Thoracic aorta (tissue), 2 donors: ENCODE measurements around the gene HSPA6. TPM values are rescaled to one million over a fixed set of nuclear protein-coding genes. Genes with fewer than 3 reads are reported as not detected.
"Not testable (repeated sequence)": the region's sequence is repeated elsewhere in the genome, so short reads cannot be mapped to it uniquely, and the experiment has no call there.

ENCODE experiments used
- ATAC-seq: fragments of 150-250 bp; one replicate; pipeline ENCODE4 v1.8.0; 2017; ENCODE audit warnings: low read depth; ENCODE audit not compliant: insufficient number of reproducible peaks, low FRiP score
- DNase-seq: peaks from one replicate; pipeline ENCODE4 v3.0.0-alpha.2; 2020; ENCODE audit warnings: low spot score
- H3K27ac ChIP-seq, 2 donors: fragments of 200-600 bp; sonication (generic); 1 replicate in 1 of 2; 2 replicates in 1 of 2; pipeline ENCODE4 v1.5.1; 2016; ENCODE audit warnings: mild to moderate bottlenecking in 2 of 2, moderate library complexity in 2 of 2
- H3K27me3 ChIP-seq: fragments of 200-600 bp; sonication (generic); replicated peaks from 2 replicates; pipeline ENCODE4 v1.6.0; 2016; ENCODE audit warnings: mild to moderate bottlenecking; ENCODE audit not compliant: insufficient read depth
- H3K36me3 ChIP-seq: fragments of 200-600 bp; sonication (generic); one replicate; pipeline ENCODE4 v1.5.1; 2016
- H3K4me1 ChIP-seq, 2 donors: fragments of 200-600 bp; sonication (generic); 1 replicate in 1 of 2; 2 replicates in 1 of 2; pipeline versions ENCODE4 v1.5.1 to v1.6.0; 2016; ENCODE audit warnings: low read depth in 2 of 2, mild to moderate bottlenecking in 1 of 2; ENCODE audit not compliant: control insufficient read depth in 1 of 2
- H3K4me3 ChIP-seq: fragments of 200-600 bp; sonication (generic); 2 replicates; pipeline ENCODE4 v1.5.1; 2016; ENCODE audit warnings: mild to moderate bottlenecking
- H3K9me3 ChIP-seq: fragments of 200-600 bp; sonication (generic); 2 replicates; pipeline ENCODE4 v1.5.1; 2016
- CTCF ChIP-seq: fragments of 200-600 bp; sonication (generic); IDR thresholded peaks from one replicate; pipeline ENCODE4 v1.5.1; 2019; ENCODE audit warnings: antibody characterized with exemption
- total RNA-seq, 2 donors: library from RNA; depleted of rRNA; stranded (reverse); fragments of >200 nt; gene quantifications; one replicate each; pipeline versions ENCODE4 v1.1.0 to v1.2.3, GENCODE V29; 2016

HSPA6 gene
- total RNA-seq, 2 donors from 2014 or later, result 7.7 to 11.9 TPM

DNA sequence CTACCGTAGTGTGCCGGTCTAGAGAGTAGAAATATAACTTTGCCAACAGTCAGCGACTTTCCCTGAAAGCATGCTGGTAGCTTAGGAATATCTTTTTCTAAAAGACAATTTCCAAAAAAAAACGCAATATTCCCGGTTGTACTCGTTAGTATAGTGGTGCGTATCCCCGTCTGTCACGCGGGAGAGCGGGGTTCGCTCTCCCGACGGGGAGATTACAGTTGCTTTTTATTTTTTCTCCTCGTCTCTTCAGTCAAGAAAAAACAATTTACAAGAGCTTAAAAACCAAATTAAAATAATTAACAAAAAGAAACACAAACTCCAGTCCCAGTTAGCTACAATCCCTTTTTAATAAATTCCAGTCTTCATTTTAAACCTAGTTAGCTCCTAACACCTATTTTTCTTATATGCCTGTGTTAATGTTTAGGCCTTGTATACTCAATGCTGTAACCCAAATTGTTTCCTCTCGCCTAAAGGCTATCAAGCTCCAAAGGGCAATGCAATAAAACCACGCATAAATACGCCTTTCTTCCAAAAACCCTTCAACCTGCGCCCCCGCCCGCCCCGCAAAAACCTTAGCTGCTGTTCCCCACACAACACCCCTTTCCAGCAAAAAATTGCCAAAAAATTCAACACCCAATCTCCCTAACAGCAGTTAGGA is 7.8 kb downstream of the HSPA6 start:
- peak overlapping the region; percentile 55 to 88 for H3K27ac ChIP-seq
- H3K27me3 ChIP-seq, result no peaks in the 10 kb centered on the region
- no peak for TF ChIP-seq CTCF
- H3K4me1 ChIP-seq, result peaks cover 11 to 29% of the 10 kb centered on the region in 2 donors
- no peak for DNase-seq
- no peaks in the 10 kb centered on the region for H3K9me3 ChIP-seq
- peak overlapping the region; percentile 80 for H3K4me3 ChIP-seq
- no peaks in the 10 kb centered on the region for H3K36me3 ChIP-seq
- ATAC-seq, result no peak

- not testable (repeated sequence) for H3K9me3 ChIP-seq, H3K27me3 ChIP-seq, H3K36me3 ChIP-seq, DNase-seq
- Histone ChIP-seq H3K4me1 (peaks cover 11 to 29% of the 10 kb centered on the region in 2 donors), H3K4me3 (peak overlapping the region; percentile 63), H3K27ac (peak overlapping the region; percentile 55 to 83)
- peak; percentile 3 for ATAC-seq
These were observed 8.6 kb downstream of the HSPA6 start for GRCh38 chr1:161532644-161533567.

DNA sequence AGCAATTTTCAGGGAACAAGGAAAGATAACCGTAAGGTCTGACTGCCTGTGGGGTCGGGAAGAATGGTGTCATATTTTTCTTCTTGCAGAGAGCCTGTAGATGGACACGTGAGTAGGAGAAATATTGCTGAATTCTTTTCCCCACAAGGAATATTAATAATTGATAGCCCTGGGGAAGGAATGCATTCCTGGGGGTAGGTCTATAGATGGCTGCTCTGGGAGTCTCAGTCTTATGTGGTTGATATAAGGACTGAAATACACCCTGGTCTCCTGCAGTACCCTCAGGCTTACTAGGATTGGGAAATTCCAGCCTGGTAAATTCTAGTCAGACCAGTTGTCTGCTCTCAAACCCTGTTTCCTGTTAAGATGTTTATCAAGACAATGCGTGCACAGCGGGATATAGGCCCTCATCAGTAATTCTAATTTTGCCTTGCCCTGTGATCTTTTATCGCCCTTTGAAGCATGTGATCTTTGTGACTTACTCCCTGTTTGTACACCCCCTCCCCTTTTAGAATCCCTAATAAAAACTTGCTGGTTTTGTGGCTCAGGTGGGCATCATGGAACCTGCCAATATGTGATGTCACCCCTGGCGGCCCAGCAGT is 12.8 kb downstream of the HSPA6 start:
- not testable (repeated sequence) for H3K9me3 ChIP-seq, H3K4me1 ChIP-seq, DNase-seq, H3K36me3 ChIP-seq, H3K27me3 ChIP-seq, ATAC-seq, H3K27ac ChIP-seq, H3K4me3 ChIP-seq

DNA sequence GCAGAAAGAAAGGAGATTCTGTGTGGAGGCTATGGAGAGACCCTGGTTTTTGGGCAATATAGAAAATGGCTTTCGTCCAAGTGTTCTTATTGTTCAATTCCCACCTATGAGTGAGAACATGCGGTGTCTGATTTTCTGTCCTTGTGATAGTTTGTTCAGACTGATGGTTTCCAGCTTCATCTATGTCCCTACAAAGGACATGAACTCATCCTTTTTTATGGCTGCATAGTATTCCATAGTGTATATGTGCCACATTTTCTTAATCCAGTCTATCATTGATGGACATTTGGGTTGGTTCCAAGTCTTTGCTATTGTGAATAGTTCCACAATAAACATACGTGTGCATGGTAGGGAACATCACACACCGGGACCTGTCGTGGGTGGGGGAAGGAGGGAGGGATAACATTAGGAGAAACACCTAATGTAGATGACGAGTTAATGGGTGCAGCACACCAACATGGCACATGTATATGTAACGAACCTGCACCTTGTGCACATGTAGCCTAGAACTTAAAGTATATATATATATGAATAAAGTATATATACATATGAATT is 14.7 kb downstream of the HSPA6 start:
- ATAC-seq, DNase-seq, H3K27ac ChIP-seq, H3K27me3 ChIP-seq, H3K4me3 ChIP-seq, H3K9me3 ChIP-seq, H3K36me3 ChIP-seq, H3K4me1 ChIP-seq: not testable (repeated sequence)

- Histone ChIP-seq H3K4me3 (peak overlapping the region; percentile 87), H3K27ac (peak overlapping the region; percentile 48 to 70)
- H3K36me3 ChIP-seq, H3K9me3 ChIP-seq, DNase-seq, H3K4me1 ChIP-seq, H3K27me3 ChIP-seq: not testable (repeated sequence)
- peak; percentile 77 for ATAC-seq
These were observed 15.6 kb downstream of the HSPA6 start for GRCh38 chr1:161539731-161540569.

DNA sequence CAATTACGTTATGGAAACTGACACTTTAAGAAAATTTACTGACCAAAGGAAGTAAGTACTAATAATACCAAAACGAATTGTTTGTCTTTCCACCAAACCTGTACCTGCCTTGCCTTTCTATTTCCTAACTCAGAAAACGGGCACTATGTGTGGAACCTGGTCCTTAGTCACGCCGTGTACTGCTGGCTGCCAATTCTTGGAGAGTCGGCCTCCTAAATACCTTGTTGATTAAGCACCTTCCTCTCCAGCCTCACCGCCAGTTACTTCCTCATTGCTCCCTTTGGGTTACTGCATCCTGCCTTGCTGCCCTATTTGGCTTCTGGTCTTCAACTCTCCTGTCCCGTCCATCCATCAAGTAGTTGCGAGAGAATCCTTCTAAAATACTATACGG is 16.2 kb downstream of the HSPA6 start:
- ATAC-seq, H3K27me3 ChIP-seq, H3K36me3 ChIP-seq, H3K9me3 ChIP-seq, DNase-seq, H3K4me1 ChIP-seq: not testable (repeated sequence)
- peak overlapping the region; percentile 87 for H3K4me3 ChIP-seq
- H3K27ac ChIP-seq, result peak overlapping the region in 1 of 2 donors; percentile 70

GRCh38 chr1:161542091-161542559 is 17.8 kb downstream of the HSPA6 start:
- not testable (repeated sequence) for DNase-seq, H3K4me1 ChIP-seq, H3K4me3 ChIP-seq, ATAC-seq, H3K9me3 ChIP-seq, H3K27ac ChIP-seq, H3K36me3 ChIP-seq, H3K27me3 ChIP-seq

GRCh38 chr1:161543125-161543524 is 18.8 kb downstream of the HSPA6 start:
- not testable (repeated sequence) for H3K9me3 ChIP-seq, H3K27me3 ChIP-seq, H3K36me3 ChIP-seq, H3K27ac ChIP-seq, H3K4me3 ChIP-seq, H3K4me1 ChIP-seq, ATAC-seq, DNase-seq

DNA sequence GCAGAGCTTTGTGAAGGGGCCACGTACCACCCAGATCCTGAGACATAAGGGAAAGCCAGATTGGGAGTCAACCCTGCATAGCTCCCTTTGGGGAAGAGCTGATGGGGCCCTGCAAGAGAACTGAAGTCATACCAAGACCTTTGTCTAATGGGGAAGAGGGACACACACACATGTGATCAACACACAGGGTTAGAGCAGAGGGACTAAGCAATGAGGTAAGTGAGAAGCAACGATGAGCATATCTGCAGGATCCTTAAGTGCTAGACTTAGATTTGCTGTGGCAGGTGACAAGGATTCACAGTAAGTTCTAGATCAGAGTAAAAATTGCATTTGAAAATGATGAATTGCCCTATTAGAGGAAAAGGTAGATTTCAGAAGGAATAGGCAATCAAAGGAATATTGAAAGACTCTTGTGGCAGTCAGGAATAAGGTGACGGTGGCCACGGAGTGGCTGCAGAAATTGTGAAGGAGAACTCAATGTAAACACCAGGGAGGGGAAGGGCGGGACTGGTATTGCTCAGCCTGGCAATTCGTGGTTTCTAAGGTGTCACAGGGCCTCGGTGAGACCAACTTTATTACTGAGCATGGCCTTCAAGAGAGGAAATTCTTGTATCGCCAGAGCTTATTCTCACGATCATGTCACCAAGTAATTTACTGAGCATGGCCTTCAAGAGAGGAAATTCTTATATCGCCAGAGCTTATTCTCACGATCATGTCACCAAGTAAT is 20.8 kb downstream of the HSPA6 start:
- not testable (repeated sequence) for ATAC-seq, H3K27ac ChIP-seq, H3K36me3 ChIP-seq, H3K4me3 ChIP-seq, H3K4me1 ChIP-seq, H3K9me3 ChIP-seq, H3K27me3 ChIP-seq, DNase-seq
